GM19239 (cell line): ENCODE results near the gene PSMD6.

ENCODE experiments used
- DNase-seq: peaks from one replicate; pipeline ENCODE4 v3.0.0; 2011; ENCODE audit warnings: low spot score; ENCODE audit not compliant: insufficient read length
- FAIRE-seq: peaks from 2 replicates; lab custom pipeline; 2011; peaks lifted over from hg19 to GRCh38; lab: Jason Lieb, UNC

The PSMD6 gene

GRCh38 chr3:64023187-64023860 lies at the start of gene PSMD6:
Gene PSMD6, minus strand, starts transcription at chr3:64023494. Its CDS starts 75 bp downstream, at chr3:64023419.
- peak; percentile 64 for DNase-seq
- FAIRE-seq, result peak; percentile 77

DNA sequence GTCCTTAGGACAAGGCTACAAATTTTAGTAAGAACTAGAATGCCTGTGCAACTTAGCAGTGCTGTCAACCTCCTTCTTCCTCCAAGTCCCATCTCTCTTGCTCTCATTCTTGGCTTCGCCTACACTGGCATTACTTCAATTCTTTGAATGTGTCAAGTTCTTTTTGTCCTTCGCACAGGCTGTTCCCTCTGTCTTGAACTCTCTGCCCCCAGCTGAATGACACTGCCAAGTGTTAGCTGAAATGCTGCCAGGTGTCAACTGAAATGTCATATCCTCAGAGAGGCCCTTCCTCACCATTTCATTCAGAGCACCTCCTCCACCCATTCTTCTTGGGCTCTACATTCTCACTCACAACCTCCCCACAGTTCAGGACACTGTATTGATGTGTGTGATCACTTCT lies 48.8 kb upstream of the PSMD6 start:
- DNase-seq, result no peak
- FAIRE-seq, result no peak

- no peak for DNase-seq
- FAIRE-seq, result no peak
Measured at GRCh38 chr3:64070704-64071103, 47.4 kb upstream of the PSMD6 start.

- DNase-seq (no peak), FAIRE-seq (no peak)
Measured at GRCh38 chr3:64067506-64068346, 44.4 kb upstream of the PSMD6 start.

DNA sequence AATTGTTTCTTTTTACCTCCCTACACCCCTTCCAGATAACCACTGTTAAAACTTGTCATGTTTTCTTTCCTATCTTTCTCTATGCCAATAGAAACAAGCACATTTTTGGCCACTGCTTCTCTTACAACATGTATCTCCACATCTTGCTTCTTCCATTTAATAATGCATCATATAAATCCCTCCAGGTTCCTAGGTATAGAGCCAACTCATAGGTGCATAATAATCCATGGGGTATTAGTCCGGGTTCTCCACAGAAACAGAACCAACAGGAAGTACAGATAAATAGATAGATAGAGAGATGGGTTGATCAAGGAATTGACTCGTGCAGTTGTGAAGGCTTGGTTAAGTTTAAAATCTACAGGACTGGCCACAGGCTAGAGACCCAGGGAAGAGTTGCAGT lies 41.5 kb upstream of the PSMD6 start:
- FAIRE-seq (no peak), DNase-seq (no peak)

GRCh38 chr3:64063983-64064438 lies 40.7 kb upstream of the PSMD6 start:
- FAIRE-seq, result no peak
- no peak for DNase-seq

DNA sequence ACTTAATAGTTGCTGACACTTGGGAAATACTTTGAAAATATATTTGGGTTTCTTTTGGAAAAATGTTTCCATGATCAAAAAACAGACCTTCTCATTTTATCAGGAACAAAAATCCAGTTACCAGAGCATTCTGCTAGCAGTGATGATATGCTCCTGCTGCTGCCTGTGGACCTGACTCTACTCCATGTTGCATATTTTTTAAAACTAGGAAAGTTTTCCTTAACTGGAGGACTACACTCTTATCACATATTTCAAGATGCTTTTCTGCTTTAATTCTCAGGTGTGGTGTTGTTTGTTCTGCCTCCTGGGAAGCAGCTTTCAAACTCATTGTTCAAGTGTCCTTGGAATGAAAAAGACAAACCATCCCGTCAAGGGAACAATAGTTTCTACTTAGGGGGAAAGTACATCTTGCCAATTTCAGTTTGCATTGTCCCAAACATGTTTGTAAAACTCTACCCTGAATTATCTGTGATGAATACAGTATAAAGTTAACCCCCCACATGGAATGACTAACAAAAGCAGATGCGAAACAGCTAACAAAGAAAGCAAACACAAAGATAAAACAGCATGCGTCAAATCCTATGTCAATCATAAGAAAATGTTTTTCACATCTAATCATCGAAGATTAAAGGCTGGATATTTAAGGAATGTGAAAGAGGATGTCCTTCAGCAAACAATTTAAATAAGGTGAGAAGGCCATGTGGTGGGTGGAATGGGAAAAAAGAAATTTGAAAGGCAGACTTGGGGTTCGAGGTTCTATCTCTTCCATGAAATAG lies 40.1 kb upstream of the PSMD6 start:
- FAIRE-seq (no peak), DNase-seq (no peak)

- DNase-seq, result no peak
- no peak for FAIRE-seq
Measured at GRCh38 chr3:64061628-64062027, 38.3 kb upstream of the PSMD6 start.

DNA sequence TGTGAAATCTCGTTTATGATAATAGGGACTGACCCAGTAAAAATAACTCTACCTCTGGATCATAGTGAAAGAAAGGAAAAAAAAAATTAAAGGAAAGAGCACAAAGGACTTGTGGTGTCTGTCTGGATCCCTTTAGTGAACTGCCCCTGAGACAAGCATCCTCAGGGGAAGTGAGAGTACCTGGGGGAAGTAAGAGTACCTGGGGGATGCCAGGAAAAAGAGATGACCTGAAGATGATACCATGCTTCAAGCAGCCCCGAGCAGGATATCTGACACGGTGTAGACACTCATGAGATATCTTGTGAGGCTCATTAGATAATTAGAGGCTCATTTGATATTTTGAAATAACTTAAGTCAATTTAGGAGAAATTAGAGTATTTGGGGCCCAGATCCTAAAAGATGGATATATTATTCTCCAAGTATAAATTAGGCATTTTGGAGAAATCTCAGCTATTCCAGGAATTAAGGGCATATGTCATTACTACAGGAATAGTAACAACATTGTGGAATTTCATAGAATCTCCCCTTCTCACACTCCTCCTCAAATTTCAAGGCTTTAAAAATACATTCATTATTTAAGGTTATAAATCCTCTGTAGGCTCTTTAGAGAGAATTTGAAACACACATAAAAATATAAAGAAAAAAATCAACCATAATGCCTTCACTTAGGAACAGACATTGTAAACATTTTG lies 36.3 kb upstream of the PSMD6 start:
- no peak for FAIRE-seq
- no peak for DNase-seq

DNA sequence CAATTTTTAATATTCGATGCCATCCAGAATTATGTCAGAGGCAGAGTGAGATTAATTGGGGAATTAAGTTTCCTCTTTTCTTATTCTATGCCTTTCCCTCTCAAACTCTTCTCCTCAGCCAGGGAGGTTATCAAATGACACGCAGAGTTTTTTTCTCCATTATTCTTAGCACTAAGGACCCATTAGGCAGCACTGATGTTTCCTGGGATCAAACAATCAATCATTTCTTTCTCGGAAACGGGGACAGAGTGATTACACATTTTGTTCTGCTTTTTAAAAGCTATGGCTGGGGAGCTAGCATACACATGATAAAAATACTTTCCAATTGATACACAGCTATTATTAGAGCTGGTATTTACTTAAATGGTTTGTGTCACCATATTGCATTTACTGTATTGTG lies 35.3 kb upstream of the PSMD6 start:
- FAIRE-seq (no peak), DNase-seq (no peak)

DNA sequence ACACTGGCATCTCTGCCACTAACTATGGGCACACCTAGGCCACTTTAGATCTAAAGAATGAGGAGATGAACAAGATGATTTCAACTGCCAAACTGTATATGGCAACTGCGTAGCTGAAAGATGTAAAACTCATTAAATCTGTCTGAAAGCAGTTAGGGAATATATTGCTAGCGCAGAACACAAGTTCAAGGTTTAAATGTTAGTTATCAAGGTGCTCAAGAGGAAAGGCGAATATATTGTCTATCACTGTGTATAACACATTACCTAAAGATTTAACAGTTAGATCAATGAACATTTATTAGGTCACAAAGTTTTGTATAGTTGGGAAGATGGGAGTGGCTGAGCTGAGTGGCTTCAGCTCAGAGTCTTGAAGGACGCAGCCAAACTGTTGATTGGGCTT lies 33.9 kb upstream of the PSMD6 start:
- DNase-seq (no peak), FAIRE-seq (no peak)

DNA sequence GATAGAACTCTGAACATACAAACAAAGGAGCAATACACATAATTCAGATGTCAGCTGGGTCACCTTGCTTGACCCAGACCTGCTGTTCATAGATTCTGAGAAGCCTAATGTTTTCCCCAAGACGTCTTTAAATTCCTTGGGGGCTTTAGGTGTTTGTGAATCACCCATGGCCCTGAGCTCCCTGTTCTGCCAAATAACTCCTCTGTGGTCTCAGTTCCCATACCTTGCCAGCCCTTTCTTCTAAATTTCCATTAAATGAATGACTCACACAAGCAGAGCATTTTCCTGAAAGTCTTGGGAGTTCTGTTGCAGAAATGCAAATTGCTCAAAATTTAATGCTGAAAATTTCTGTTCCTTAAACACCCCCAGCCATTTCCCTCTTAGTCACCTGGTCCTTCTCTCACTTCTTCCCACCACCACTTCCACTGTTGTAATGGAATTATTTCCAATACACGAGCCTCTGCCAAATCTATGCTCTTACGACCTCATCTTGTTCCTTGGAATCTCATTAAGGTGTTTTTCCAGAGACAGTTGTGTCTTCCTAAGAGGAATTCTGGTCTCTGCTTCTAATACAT lies 33.4 kb upstream of the PSMD6 start:
- DNase-seq (no peak), FAIRE-seq (no peak)

- no peak for FAIRE-seq
- DNase-seq, result no peak
Measured at GRCh38 chr3:64055076-64055475, 31.8 kb upstream of the PSMD6 start.

DNA sequence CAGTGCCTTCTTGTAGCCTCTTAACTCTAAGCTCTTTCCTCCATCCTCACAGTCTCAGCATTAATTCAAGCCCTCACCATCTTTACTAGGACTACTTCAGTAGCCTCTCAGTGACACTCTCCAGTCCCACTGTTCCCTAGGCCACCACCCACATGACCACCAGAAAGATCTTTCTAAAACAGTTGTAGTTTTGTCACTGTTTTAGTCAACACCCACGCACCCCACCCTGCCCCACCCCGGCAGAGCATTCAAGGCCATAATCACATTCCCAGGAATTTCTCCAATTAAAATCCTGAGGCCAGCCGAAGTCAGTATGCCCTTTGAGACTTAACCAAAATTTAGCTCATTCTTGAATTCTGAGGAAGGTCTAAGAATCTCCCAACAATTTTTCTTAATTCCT lies 31.2 kb upstream of the PSMD6 start:
- no peak for DNase-seq
- no peak for FAIRE-seq

- no peak for DNase-seq
- FAIRE-seq, result no peak
Measured at GRCh38 chr3:64053581-64053980, 30.3 kb upstream of the PSMD6 start.

DNA sequence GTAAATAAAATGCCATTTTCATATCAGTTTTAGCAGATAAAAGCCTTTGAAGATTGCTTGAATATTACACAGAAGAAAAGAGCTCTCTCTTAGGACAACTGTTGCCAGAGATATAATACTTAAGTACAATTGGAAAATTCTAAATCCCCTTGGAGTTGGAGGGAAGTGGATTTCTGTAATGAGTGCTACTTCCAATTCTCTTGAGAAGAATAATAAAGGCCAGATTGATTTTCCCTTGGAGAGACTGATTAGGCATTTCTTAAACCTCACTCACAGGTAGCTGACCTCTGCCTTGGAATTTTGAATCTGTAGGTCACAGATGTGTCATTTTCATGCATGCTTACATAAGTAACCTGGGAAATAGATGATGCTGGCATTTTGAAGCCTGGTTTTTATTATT lies 29.8 kb upstream of the PSMD6 start:
- FAIRE-seq (no peak), DNase-seq (no peak)

DNA sequence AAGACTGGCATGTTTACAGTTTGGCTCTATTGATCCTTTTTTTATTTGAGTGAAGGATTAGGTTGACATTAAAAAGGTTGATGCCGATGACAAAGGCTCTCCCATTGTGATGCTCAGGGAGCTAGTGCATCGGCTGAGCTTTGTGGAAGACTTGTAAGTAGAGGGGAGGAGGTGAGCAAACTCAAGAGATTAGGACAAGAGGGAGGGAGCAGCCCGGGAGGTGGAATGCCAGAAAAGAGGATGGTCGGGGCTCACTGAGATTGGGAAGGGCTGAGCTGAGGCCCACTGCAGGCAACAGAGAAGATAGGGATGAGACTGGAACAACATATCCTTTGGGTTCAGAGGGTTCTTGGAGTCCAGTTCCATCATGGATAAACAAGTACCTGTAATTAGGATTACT lies 26.5 kb upstream of the PSMD6 start:
- FAIRE-seq, result no peak
- no peak for DNase-seq

GRCh38 chr3:64049136-64049535 lies 25.8 kb upstream of the PSMD6 start:
- no peak for FAIRE-seq

GRCh38 chr3:64048631-64049061 lies 25.4 kb upstream of the PSMD6 start:
- DNase-seq (no peak), FAIRE-seq (no peak)

More at GRCh38 chr3:64049136-64049535, 25.8 kb upstream of the PSMD6 start:
- no peak for DNase-seq

DNA sequence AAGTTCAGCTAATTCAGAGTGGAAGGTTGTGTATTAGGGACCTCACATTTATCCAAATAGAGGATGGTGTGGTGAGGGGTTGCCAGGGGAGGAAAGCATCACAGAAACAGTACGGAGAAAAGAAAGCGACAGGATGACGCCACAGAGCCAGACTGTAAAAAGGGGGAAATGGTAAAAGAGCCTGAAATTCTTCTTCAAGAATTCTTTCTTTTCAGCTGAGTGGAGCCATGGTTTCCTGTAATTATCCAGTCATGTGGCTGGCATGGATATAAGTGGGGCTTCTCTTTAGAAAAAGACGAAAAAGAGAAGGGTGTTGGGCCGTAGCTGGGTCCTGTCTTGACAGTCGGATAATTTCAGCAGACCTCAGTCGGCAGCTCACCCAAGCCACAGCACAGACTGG lies 24.5 kb upstream of the PSMD6 start:
- DNase-seq, result no peak
- no peak for FAIRE-seq
